HepG2 (cell line): ENCODE measurements around the gene ADCY7. TPM values are rescaled to one million over a fixed set of nuclear protein-coding genes. Genes with fewer than 3 reads are reported as not detected.
A peak's percentile ranks its signal among the peaks of the same experiment; 100 is the strongest.

Source experiments
- ASH2L ChIP-seq: fragments of 300-600, 200-600 bp; sonication (generic); IDR thresholded peaks from 2 replicates; pipeline ENCODE4 v1.7.0; 2017; ENCODE audit warnings: low read depth, mild to moderate bottlenecking, moderate library complexity, mixed read lengths, low read length; ENCODE audit not compliant: insufficient read length
- FOXC1 ChIP-seq: sonication (generic); formaldehyde crosslinking; IDR thresholded peaks from 2 replicates; pipeline ENCODE4 v1.8.0; 2022; ENCODE audit warnings: mild to moderate bottlenecking, missing genetic modification reagents, borderline replicate concordance
- HDAC1 ChIP-seq: sonication (generic); formaldehyde crosslinking; IDR thresholded peaks from 2 replicates; pipeline ENCODE4 v1.5.1; 2020; ENCODE audit warnings: mild to moderate bottlenecking, missing genetic modification reagents
- HDAC2 ChIP-seq: sonication (generic); formaldehyde crosslinking; IDR thresholded peaks from 2 replicates; pipeline ENCODE4 v1.4.0; 2020; ENCODE audit warnings: missing genetic modification reagents
- HMG20B ChIP-seq: conservative IDR thresholded peaks from 2 replicates; pipeline ENCODE4 v1.6.1; 2016; ENCODE audit warnings: missing genetic modification reagents, missing compliant biosample characterization
- HMGXB3 ChIP-seq: sonication (generic); formaldehyde crosslinking; IDR thresholded peaks from 2 replicates; pipeline ENCODE4 v1.4.0; 2020; ENCODE audit warnings: missing genetic modification reagents, borderline replicate concordance
- KMT2A ChIP-seq: sonication (generic); formaldehyde crosslinking; IDR thresholded peaks from 2 replicates; pipeline ENCODE4 v1.4.0; 2020; ENCODE audit warnings: missing genetic modification reagents
- MAFK ChIP-seq, 2 experiments: IDR thresholded peaks in 1 of 2; conservative IDR thresholded peaks in 1 of 2; 2 replicates each; pipeline ENCODE4 v1.6.1; 2011; ENCODE audit warnings: improper control_type of control experiment in 2 of 2, low read length in 2 of 2
- NCOA2 ChIP-seq: sonication (generic); formaldehyde crosslinking; IDR thresholded peaks from 2 replicates; pipeline ENCODE4 v1.8.0; 2022; ENCODE audit warnings: inconsistent platforms
- NR2F1 ChIP-seq, 2 experiments: fragments of 450-650 bp in 1 of 2; formaldehyde crosslinking in 1 of 2; IDR thresholded peaks; 2 replicates each; pipeline versions ENCODE4 v1.5.0 to v1.6.1; 2016 to 2020; ENCODE audit warnings: mild to moderate bottlenecking in 1 of 2, missing compliant biosample characterization in 1 of 2, missing genetic modification reagents in 1 of 2, moderate library complexity in 1 of 2
- SIN3B ChIP-seq: fragments of 150-350 bp; IDR thresholded peaks from 2 replicates; pipeline ENCODE4 v1.6.1; 2014; ENCODE audit warnings: low read length
- SP140L ChIP-seq: sonication (generic); formaldehyde crosslinking; IDR thresholded peaks from 2 replicates; pipeline ENCODE4 v1.4.0; 2020; ENCODE audit warnings: missing genetic modification reagents, borderline replicate concordance
- TFDP2 ChIP-seq: sonication (generic); formaldehyde crosslinking; IDR thresholded peaks from 2 replicates; pipeline ENCODE4 v1.4.0; 2020; ENCODE audit warnings: missing genetic modification reagents
- TOE1 ChIP-seq: sonication (generic); formaldehyde crosslinking; IDR thresholded peaks from 2 replicates; pipeline ENCODE4 v1.4.0; 2020; ENCODE audit warnings: mild to moderate bottlenecking, missing genetic modification reagents
- ZBTB7B ChIP-seq: sonication (generic); formaldehyde crosslinking; IDR thresholded peaks from 2 replicates; pipeline ENCODE4 v1.4.0; 2020; ENCODE audit warnings: missing genetic modification reagents
- ZHX2 ChIP-seq, 2 experiments: sonication (generic) in 1 of 2; formaldehyde crosslinking in 1 of 2; IDR thresholded peaks; 2 replicates each; pipeline versions ENCODE4 v1.6.1 to v1.9.0; 2014 to 2022; ENCODE audit warnings: antibody characterized with exemption in 1 of 2, borderline replicate concordance in 1 of 2, inconsistent platforms in 1 of 2, low read depth in 1 of 2, missing genetic modification reagents in 1 of 2
- ZNF224 ChIP-seq: sonication (generic); formaldehyde crosslinking; IDR thresholded peaks from 2 replicates; pipeline ENCODE4 v1.5.0; 2020; ENCODE audit warnings: mild to moderate bottlenecking, missing genetic modification reagents
- ZNF644 ChIP-seq: IDR thresholded peaks from 2 replicates; pipeline ENCODE4 v1.6.1; 2016; ENCODE audit warnings: low read depth
- ZNF740 ChIP-seq: sonication (generic); formaldehyde crosslinking; IDR thresholded peaks from 2 replicates; pipeline ENCODE4 v1.4.0; 2020; ENCODE audit warnings: missing genetic modification reagents
- polyA plus RNA-seq, 8 experiments: library from polyadenylated mRNA; depleted of rRNA in 3 of 8; stranded (reverse) in 7 of 8; unstranded in 1 of 8; fragments of >200 nt; fragmentation: Illumina TruSeq in 4 of 8; extraction: Trizol in 4 of 8; gene quantifications; 2 replicates each; pipeline versions ENCODE4 v1.2.1 to v1.2.3, GENCODE V29; 2011 to 2016; ENCODE audit warnings: low read depth in 4 of 8, missing spikeins in 1 of 8, mixed read lengths in 1 of 8; ENCODE audit not compliant: insufficient read depth in 1 of 8
- total RNA-seq, 5 experiments: library from RNA; depleted of rRNA; stranded (reverse); fragments of >200 nt; fragmentation: Illumina TruSeq; extraction: Trizol; gene quantifications; 2 replicates each; pipeline ENCODE4 v1.2.3, GENCODE V29; 2016; ENCODE audit warnings: low read depth in 1 of 5

Gene ADCY7
- total and polyA plus RNA-seq, 2 of the 13 experiments (the other 11 are each of a cell fraction or from before 2014, with no cell fraction given) = 2.2 to 4.3 TPM

- TF ChIP-seq MAFK (conservative IDR thresholded peaks at IDR 0.05 in 1 of 2, IDR thresholded peaks at IDR 0.05 in 1 of 2; ENCODE audit: low read length in 2 of 2) = no peak
- peak; percentile 25; the same call in 1 of the 2 replicates for TF ChIP-seq ZNF224 (CRISPR knock-in tag)
- TF ChIP-seq TOE1 (CRISPR knock-in tag) = no peak
- no peak for TF ChIP-seq ZNF644
- TF ChIP-seq ZBTB7B = peak; percentile 88
- TF ChIP-seq NR2F1 (CRISPR knock-in tag; IDR thresholded peaks at IDR 0.05) = peak; percentile 67 to 97
- TF ChIP-seq SP140L (CRISPR knock-in tag) = no peak
- no peak for TF ChIP-seq ZHX2 (IDR thresholded peaks at IDR 0.05; ENCODE audit: low read depth)
- no peak for TF ChIP-seq ZHX2 (CRISPR knock-in tag; IDR thresholded peaks at IDR 0.05; ENCODE audit: borderline replicate concordance)
- TF ChIP-seq HMG20B (CRISPR knock-in tag) = 0 out of 2 replicates have a peak, but pooled peaks have one; percentile 46
- peak; percentile 95 for TF ChIP-seq ZNF740 (CRISPR knock-in tag)
- TF ChIP-seq TFDP2 = peak; percentile 27; the same call in 1 of the 2 replicates
- peak; percentile 63; the same call in 1 of the 2 replicates for TF ChIP-seq FOXC1 (CRISPR knock-in tag)
- TF ChIP-seq ASH2L = peak; percentile 37
- TF ChIP-seq HMGXB3 (CRISPR knock-in tag) = peak; percentile 43; the same call in 1 of the 2 replicates
- TF ChIP-seq HDAC1 (CRISPR knock-in tag) = peak; percentile 55
- TF ChIP-seq NCOA2 (CRISPR knock-in tag) = peak; percentile 43; the same call in 1 of the 2 replicates
- no peak for TF ChIP-seq SIN3B
- TF ChIP-seq KMT2A (CRISPR knock-in tag) = peak; percentile 53; the same call in 1 of the 2 replicates
- TF ChIP-seq HDAC2 (CRISPR knock-in tag) = peak; percentile 70
Measured at GRCh38 chr16:50298075-50298460, 31.7 kb downstream of the ADCY7 start (continued).
